Kidney (tissue), 14 donors: ENCODE data around the gene CALML4. TPM values are rescaled to one million over a fixed set of nuclear protein-coding genes. Genes with fewer than 3 reads are reported as not detected.
A peak's percentile ranks its signal among the peaks of the same experiment; 100 is the strongest.
"Not testable (repeated sequence)": the region's sequence is repeated elsewhere in the genome, so short reads cannot be mapped to it uniquely, and the experiment has no call there.

ENCODE experiments used
- DNase-seq, 5 donors: peaks; one replicate each; pipeline ENCODE4 v3.0.0-alpha.2; 2013 to 2020
- FAIRE-seq: peaks from 2 replicates; lab custom pipeline; 2012; peaks lifted over from hg19 to GRCh38; lab: Jason Lieb, UNC
- H3K27ac ChIP-seq, 2 donors: one replicate each; pipeline ENCODE4 v1.7.0; 2013; ENCODE audit warnings: low read depth in 2 of 2, low read length in 2 of 2, inconsistent platforms in 1 of 2
- H3K27me3 ChIP-seq: one replicate; pipeline ENCODE4 v1.7.1; 2013; ENCODE audit warnings: low read length, inconsistent platforms; ENCODE audit not compliant: control insufficient read depth, insufficient read depth
- H3K36me3 ChIP-seq, 3 donors: one replicate each; pipeline versions ENCODE4 v1.7.0 to v1.7.1; 2013; ENCODE audit warnings: low read length in 3 of 3, control low read depth in 1 of 3, inconsistent platforms in 1 of 3; ENCODE audit not compliant: insufficient read depth in 3 of 3, control insufficient read depth in 2 of 3
- H3K4me1 ChIP-seq, 3 donors: one replicate each; pipeline versions ENCODE4 v1.7.0 to v1.7.1; 2013; ENCODE audit warnings: low read length in 3 of 3, inconsistent platforms in 1 of 3, low read depth in 1 of 3; ENCODE audit not compliant: control insufficient read depth in 2 of 3, insufficient read depth in 2 of 3
- H3K4me3 ChIP-seq, 3 donors: one replicate each; pipeline versions ENCODE4 v1.7.0 to v1.8.1; 2013; ENCODE audit warnings: low read length in 3 of 3, control low read depth in 1 of 3, inconsistent platforms in 1 of 3
- H3K9ac ChIP-seq, 3 donors: one replicate each; pipeline versions ENCODE4 v1.7.0 to v1.7.1; 2013; ENCODE audit warnings: low read length in 3 of 3, control low read depth in 1 of 3, inconsistent platforms in 1 of 3
- H3K9me3 ChIP-seq, 3 donors: one replicate each; pipeline versions ENCODE4 v1.7.0 to v1.7.1; 2013; ENCODE audit warnings: low read length in 3 of 3, control low read depth in 1 of 3, inconsistent platforms in 1 of 3; ENCODE audit not compliant: control insufficient read depth in 2 of 3, insufficient read depth in 1 of 3
- intact Hi-C: fragments of 100-400 bp; cut with DNase I; formaldehyde crosslinking; loops from one replicate; pipeline ENCODE4 v1.11.1; 2022
- polyA plus RNA-seq: library from polyadenylated mRNA; stranded (reverse); fragments of 350-450 nt; fragmentation: Illumina TruSeq; extraction: RNeasy Lipid Tissue Mini Kit (QIAGEN cat#74804); gene quantifications from one replicate; pipeline ENCODE4 v1.2.3, GENCODE V29; 2014; ENCODE audit warnings: low read depth, low replicate concordance; ENCODE audit not compliant: insufficient read depth
- total RNA-seq: library from RNA; stranded (reverse); fragmentation: NEBNext Ultra II Directional; extraction: Animal tissue kit (Norgen Biotek cat#: 25700); gene quantifications from one replicate; pipeline ENCODE4 v1.2.1, GENCODE V29; 2021
- TF ChIP-seq, protein P1 (sequence below): IDR thresholded peaks from 3 replicates; pipeline ENCODE4 v1.5.1; 2012; ENCODE audit warnings: mild to moderate bottlenecking, moderate library complexity, borderline replicate concordance; ENCODE audit not compliant: insufficient read depth; ENCODE audit errors: extremely low read depth
- donor health status: control.
- donor health status: control.
- donor health status: control.
- donor health status: control.
- donor health status: control.
- donor health status: DM: yes; HTN: yes; CAD: no.
- donor health status: Normal renal cell carcinoma (clear cell type).

Gene CALML4
- total and polyA plus RNA-seq, 2 donors from 2014 or later, result 17.4 to 54.7 TPM

DNA sequence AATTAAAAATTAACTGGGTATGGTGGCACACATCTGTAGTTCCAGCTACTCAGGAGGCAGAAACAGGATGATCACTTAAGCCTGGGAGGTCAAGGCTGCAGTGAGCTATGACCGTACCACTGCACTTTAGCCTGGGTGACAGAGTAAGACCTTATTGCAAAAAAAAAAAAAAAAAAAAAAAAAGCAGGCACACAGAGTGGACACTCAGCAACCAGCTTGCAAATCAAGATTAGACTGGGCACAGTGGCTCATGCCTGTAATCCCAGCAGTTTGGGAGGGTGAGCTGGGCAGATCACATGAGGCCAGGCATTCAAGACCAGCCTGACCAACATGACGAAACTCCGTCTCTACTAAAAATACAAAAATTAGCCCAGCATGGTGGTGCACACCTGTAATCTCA, 19.0 kb upstream of the CALML4 start:
- Histone ChIP-seq H3K9me3 (no peaks in the 10 kb centered on the region), H3K4me3 (no peak overlapping the region), H3K36me3 (no peaks in the 10 kb centered on the region), H3K4me1 (peaks cover 0 to 11% (median 10%) of the 10 kb centered on the region in 3 donors), H3K27me3 (no peaks in the 10 kb centered on the region), H3K27ac (no peak overlapping the region), H3K9ac (no peak overlapping the region)
- DNase-seq (no peak), FAIRE-seq (no peak)
- TF ChIP-seq, protein P1, sequence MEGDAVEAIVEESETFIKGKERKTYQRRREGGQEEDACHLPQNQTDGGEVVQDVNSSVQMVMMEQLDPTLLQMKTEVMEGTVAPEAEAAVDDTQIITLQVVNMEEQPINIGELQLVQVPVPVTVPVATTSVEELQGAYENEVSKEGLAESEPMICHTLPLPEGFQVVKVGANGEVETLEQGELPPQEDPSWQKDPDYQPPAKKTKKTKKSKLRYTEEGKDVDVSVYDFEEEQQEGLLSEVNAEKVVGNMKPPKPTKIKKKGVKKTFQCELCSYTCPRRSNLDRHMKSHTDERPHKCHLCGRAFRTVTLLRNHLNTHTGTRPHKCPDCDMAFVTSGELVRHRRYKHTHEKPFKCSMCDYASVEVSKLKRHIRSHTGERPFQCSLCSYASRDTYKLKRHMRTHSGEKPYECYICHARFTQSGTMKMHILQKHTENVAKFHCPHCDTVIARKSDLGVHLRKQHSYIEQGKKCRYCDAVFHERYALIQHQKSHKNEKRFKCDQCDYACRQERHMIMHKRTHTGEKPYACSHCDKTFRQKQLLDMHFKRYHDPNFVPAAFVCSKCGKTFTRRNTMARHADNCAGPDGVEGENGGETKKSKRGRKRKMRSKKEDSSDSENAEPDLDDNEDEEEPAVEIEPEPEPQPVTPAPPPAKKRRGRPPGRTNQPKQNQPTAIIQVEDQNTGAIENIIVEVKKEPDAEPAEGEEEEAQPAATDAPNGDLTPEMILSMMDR, result no peak
- intact Hi-C loops, result no loop called here

DNA sequence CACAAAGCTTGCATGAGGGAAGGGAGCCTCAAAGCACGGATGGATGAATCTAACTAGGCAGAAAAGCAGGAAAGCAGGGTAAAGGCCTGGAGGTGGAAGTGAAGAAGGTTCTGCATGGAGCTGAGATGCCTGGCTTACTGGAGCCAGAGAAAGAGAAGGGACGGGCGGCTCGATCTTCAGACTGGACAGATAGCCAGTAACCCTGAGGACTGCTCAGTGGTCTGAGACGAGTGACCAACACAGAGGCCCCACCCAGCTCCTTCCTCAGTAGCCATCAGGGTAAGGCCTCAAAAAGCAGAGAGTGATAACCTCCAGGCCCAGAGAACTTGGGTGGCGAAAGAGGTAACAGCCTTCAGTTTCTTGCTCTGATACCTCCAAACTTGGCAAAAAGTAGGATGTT, 18.0 kb upstream of the CALML4 start:
- H3K4me1 ChIP-seq, result peaks cover 0 to 6% (median 5%) of the 10 kb centered on the region in 3 donors
- H3K4me3 ChIP-seq, result no peak overlapping the region
- no peaks in the 10 kb centered on the region for H3K36me3 ChIP-seq
- FAIRE-seq, result no peak
- no peak overlapping the region for H3K27ac ChIP-seq
- no peaks in the 10 kb centered on the region for H3K27me3 ChIP-seq
- H3K9me3 ChIP-seq, result no peaks in the 10 kb centered on the region
- DNase-seq, result peak in 1 of 5 donors; percentile 30
- intact Hi-C loops, result no loop called here
- H3K9ac ChIP-seq, result no peak overlapping the region
- TF ChIP-seq, protein P1, result no peak

DNA sequence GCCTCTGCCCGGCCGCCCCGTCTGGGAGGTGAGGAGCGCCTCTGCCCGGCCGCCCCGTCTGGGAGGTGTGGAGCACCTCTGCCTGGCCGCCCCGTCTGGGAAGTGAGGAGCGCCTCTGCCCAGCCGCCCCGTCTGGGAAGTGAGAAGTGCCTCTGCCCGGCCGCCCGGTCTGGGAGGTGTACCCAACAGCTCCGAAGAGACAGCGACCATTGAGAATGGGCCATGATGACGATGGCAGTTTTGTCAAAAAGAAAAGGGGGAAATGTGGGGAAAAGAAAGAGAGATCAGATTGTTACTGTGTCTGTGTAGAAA, 17.3 kb upstream of the CALML4 start:
- H3K27ac ChIP-seq, H3K27me3 ChIP-seq, H3K9me3 ChIP-seq, intact Hi-C loops, FAIRE-seq, H3K9ac ChIP-seq, H3K4me3 ChIP-seq, H3K4me1 ChIP-seq, H3K36me3 ChIP-seq: not testable (repeated sequence)
- peak in 1 of 5 donors; percentile 26 for DNase-seq

DNA sequence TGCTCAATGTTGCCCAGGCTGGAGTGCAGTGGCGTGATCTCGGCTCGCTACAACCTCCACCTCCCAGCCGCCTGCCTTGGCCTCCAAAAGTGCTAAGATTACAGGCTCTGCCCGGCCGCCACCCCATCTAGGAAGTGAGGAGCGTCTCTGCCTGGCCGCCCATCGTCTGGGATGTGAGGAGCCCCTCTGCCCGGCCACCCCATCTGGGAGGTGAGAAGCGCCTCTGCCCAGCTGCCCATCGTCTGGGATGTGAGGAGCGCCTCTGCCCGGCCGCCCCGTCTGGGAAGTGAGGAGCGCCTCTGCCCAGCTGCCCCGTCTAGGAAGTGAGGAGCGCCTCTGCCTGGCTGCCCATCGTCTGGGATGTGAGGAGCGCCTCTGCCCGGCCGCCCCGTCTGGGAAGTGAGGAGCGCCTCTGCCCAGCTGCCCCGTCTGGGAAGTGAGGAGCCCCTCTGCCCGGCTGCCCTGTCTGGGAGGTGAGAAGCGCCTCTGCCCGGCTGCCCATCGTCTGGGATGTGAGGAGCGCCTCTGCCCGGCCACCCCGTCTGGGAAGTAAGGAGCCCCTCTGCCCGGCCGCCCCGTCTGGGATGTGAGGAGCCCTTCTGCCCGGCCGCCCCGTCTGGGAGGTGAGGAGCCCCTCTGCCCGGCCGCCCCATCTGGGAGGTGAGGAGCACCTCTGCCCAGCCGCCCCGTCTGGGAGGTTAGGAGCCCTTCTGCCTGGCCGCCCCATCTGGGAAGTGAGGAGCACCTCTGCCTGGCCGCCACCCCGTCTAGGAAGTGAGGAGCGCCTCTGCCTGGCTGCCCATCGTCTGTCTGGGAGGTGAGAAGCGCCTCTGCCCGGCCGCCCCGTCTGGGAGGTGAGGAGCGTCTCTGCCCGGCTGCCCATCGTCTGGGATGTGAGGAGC, 16.6 kb upstream of the CALML4 start:
- not testable (repeated sequence) for H3K27ac ChIP-seq, H3K36me3 ChIP-seq, FAIRE-seq

More for the DNA sequence above, 16.6 kb upstream of the CALML4 start:
- H3K4me1 ChIP-seq, H3K4me3 ChIP-seq, H3K9me3 ChIP-seq, H3K9ac ChIP-seq, H3K27me3 ChIP-seq, intact Hi-C loops: not testable (repeated sequence)
- peak in 1 of 5 donors; percentile 70 for DNase-seq
